GM18498 (cell line): ENCODE results near the gene NDNF.

Source experiments
- ATAC-seq: cut with Tn5 transposase; IDR thresholded peaks from one replicate; pipeline ENCODE4 v1.9.1; 2021; ENCODE audit warnings: mild to moderate bottlenecking, moderate library complexity; ENCODE audit not compliant: unreplicated experiment

Gene NDNF

DNA sequence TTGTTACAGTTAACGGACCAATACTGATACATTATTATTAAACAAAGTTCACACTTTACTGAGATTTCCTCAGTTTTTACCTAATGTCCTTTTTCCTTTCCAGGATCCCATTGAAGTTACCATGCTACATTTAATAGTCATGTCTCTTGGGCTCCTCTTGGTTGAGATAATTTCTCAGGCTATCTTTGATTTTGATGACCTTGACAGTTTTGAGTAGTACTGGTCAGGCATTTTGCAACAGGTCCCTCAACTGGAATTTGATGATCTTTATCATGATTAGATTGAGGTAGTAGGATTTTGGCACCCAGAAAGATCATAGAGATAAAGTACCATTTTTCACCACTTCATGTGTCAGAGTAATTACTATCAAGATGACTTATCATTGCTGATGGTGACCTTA lies 53.8 kb downstream of the NDNF start:
- no peak for ATAC-seq

- ATAC-seq, result no peak
Measured at GRCh38 chr4:121016611-121017010, 55.7 kb downstream of the NDNF start.

DNA sequence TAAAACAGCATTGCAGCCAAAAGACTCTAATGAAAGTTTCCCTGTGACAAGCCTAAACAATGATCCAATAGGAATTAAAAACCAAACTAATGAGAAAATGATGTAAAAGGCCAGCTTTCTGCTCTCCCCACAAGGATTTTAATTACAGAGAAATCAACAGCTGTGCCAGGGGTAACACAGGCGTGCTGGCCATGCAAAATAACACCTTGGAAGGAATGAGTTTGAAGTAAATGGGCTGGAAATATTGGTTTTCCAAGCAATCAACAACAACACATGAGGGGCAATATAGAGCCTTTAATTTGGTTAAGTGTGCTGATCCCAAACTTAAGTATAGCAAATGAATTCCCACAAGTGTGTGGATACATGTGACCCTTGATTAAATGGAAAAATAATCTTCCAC lies 56.9 kb downstream of the NDNF start:
- ATAC-seq, result no peak

DNA sequence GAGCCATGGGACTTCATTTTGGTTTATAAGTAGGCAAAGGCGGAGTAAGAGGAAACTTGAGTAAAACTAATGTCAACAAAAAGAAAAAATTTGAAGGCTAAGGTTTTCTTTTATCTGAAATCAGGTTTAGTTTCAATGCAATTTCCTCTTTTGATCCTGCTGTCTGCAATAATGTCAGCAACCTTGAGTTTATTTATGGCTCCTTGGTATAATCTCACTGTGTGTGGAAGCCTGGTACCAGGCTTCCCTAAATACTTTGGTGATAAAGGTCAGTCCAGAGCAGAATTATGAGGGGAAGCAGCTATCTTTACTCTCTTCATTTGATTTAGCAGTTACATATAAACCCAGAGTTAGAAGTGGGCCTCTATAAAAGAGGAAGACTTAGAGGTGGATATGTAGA lies 57.8 kb downstream of the NDNF start:
- no peak for ATAC-seq

- no peak for ATAC-seq
Measured at GRCh38 chr4:121011780-121012340, 60.5 kb downstream of the NDNF start.

GRCh38 chr4:121011138-121011537 lies 61.2 kb downstream of the NDNF start:
- no peak for ATAC-seq

GRCh38 chr4:121009578-121010478 lies 62.5 kb downstream of the NDNF start:
- no peak for ATAC-seq

- ATAC-seq, result no peak
Measured at GRCh38 chr4:121007660-121008059, 64.7 kb downstream of the NDNF start.

DNA sequence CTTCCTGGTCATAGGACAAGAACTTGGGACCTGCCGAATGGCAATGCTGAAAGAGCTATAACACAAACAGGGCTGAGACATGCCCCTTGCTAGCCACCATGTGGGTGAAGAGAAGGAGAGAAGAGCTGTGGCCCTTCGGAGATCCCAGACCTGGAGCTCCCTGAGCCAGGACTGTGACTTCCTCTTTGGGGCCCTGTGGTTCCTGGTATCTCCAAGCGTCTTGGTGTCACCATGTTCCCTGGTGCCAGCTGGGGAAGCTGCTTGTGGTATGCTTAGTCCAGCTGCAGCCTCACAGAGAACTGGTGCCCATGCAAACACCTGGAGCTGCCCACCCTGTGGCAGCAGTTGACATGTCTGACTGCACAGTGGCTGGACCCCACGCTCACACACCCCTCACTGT lies 68.5 kb downstream of the NDNF start:
- no peak for ATAC-seq

DNA sequence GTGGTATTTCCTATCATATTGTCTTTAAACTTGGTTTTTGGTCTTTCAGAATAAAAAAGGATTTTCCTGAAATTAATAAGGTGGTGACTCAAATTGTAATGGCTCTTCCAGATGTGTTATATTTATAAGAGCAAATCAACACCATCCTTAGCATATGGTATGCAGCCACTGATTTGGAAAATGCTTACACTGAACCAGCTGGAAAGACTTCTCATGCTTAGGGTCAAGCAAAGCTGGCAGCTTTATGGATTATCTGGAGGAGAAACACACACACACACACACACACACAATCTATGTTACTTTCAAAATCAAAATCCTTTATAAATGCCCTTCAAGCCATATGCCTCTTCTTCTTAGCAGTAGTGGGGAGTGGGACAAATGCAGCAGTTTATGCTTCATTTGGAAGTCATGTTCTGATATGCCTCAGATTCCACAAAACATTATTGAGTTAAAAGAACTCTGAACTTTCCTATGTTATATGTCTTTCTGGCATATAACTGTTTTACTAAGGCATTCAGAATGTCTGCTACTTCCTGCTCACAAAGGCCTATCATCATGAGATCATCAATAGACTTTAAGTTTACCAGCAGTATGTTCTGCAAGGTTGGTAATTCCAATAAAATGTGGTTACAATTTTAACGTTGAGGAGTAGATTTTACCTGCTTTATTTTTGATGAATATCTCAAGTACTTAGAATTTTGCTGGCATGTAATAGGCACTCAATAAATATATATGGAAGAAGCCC lies 76.9 kb downstream of the NDNF start:
- no peak for ATAC-seq

GRCh38 chr4:120994521-120994920 lies 77.8 kb downstream of the NDNF start:
- ATAC-seq, result no peak

DNA sequence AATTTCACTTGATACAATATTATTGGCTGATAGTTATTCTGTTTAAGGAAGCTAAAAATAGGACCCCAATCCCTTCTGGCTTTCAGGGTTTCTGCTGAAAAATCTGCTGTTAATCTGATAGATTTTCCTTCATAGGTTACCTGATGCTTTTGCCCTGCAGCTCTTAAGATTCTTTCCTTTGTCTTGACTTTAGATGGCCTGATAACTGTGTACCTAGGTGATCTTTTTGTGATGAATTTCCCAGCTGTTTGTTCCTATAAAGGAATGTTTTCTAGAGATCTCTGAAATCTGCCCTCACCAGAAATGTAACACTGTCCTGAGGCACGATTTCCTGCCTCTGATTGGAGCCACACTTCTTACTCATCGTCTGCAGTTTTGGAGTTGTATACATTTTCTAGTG lies 80.5 kb downstream of the NDNF start:
- no peak for ATAC-seq

DNA sequence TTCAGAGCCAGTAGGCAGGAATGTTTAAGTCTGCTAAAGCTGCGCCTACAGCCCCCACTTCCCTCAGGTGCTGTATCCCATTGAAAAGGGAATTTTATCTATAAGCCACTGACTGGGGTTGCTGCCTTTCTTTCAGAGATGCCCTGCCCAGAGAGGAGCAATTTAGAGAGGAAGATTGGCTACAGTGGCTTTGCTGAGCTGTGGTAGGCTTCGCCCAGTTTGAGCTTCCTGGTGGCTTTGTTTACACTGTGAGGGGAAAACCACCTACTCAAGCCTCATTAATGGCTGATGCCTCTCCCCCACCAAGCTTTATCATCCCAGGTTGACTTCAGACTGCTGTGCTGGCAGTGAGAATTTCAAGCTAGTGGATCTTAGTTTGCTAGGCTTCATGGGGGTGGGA lies 82.1 kb downstream of the NDNF start:
- no peak for ATAC-seq
